Natural killer cell treated with Interleukin-12 subunit alpha and Interleukin-12 subunit beta and Interleukin-15 and Interleukin-18, amount 100 ng/mL, for 72 hours (primary cell): ENCODE measurements around the gene PRKN. TPM values are rescaled to one million over a fixed set of nuclear protein-coding genes. Genes with fewer than 3 reads are reported as not detected.
A peak's percentile ranks its signal among the peaks of the same experiment; 100 is the strongest.

Experiments
- ATAC-seq, 2 donors: fragments of 150-1000 bp; cut with Tn5 transposase in 1 of 2; sonication (Bioruptor Pico), chemical (Tn5 transposase) in 1 of 2; 2 replicates each; pipeline ENCODE4 v1.10.0; 2021
- DNase-seq: peaks from one replicate; pipeline ENCODE4 v3.0.0; 2022; ENCODE audit warnings: low spot score
- H3K27ac Mint-ChIP-seq, 2 donors: 1 replicate in 1 of 2; 2 replicates in 1 of 2; pipeline ENCODE4 v1.8.0; 2022; ENCODE audit warnings: mixed read lengths in 2 of 2, mild to moderate bottlenecking in 1 of 2, moderate library complexity in 1 of 2
- H3K27me3 Mint-ChIP-seq, 2 donors: 1 replicate in 1 of 2; 2 replicates in 1 of 2; pipeline ENCODE4 v1.8.0; 2022; ENCODE audit warnings: mixed read lengths in 2 of 2
- H3K36me3 Mint-ChIP-seq: one replicate; pipeline ENCODE4 v1.8.0; 2022; ENCODE audit warnings: mixed read lengths
- H3K4me1 Mint-ChIP-seq, 2 donors: 1 replicate in 1 of 2; 2 replicates in 1 of 2; pipeline ENCODE4 v1.8.0; 2022; ENCODE audit warnings: low read depth in 2 of 2, mixed read lengths in 2 of 2, mild to moderate bottlenecking in 1 of 2
- H3K4me3 Mint-ChIP-seq: one replicate; pipeline ENCODE4 v1.8.0; 2022; ENCODE audit warnings: mixed read lengths
- H3K9me3 Mint-ChIP-seq: 2 replicates; pipeline ENCODE4 v1.8.0; 2022; ENCODE audit warnings: mixed read lengths
- total RNA-seq, 2 donors: library from RNA; stranded (reverse); gene quantifications; one replicate each; pipeline ENCODE4 v1.2.3, GENCODE V29; 2022

PRKN gene
- total RNA-seq, 2 donors from 2014 or later = not detected

DNA sequence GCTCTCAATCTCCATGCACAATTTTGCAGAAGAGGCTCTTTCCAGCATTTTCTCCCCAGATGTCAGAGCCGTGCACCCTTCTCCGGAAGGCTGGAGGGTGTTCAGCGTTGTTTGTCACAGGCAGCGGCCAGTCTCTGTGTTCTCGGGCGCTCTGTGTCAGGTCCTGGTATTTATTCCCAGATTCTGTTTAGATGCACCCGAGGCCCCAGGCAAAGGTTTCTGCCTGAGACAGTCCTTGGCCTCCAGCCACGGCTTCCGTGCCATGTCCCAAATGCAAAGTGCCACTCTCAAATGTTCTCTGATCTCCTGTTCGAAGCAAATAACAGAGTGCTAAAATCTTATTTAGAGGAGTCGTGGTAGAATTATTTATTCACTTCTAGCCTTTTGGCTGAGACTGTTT lies 1313.4 kb downstream of the PRKN start:
- H3K4me3 Mint-ChIP-seq = no peak overlapping the region
- H3K9me3 Mint-ChIP-seq = no peaks in the 10 kb centered on the region
- DNase-seq = no peak

DNA sequence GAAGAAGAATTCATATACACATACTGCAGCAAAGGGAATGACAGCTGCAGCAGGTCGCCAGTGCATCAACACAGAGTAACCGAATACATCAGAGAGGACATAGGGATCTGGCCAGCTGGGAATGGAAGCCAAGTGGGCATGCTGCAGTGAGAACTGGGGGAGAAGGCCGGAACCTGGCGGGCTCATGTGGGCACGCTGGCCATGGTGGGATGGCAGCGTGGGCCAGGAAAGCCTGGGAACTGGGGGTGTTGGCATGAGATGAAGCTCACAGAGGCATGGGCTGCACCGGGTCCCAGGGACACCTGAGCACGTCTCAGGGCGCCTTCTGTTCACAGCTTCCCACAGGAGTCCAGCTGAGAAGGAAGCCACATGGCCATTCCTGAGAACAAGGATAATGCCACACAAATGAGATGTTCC lies 1314.2 kb downstream of the PRKN start:
- Mint-ChIP-seq H3K4me3 (no peak overlapping the region), H3K27me3 (peaks cover 8 to 12% of the 10 kb centered on the region in 2 donors), H3K9me3 (no peaks in the 10 kb centered on the region), H3K36me3 (no peaks in the 10 kb centered on the region), H3K4me1 (peaks cover 0 to 2% of the 10 kb centered on the region in 2 donors), H3K27ac (no peak overlapping the region)
- DNase-seq (no peak), ATAC-seq (no peak)

More for the DNA sequence above, 1313.4 kb downstream of the PRKN start:
- H3K4me1 Mint-ChIP-seq = peaks cover 0 to 6% of the 10 kb centered on the region in 2 donors
- H3K36me3 Mint-ChIP-seq = no peaks in the 10 kb centered on the region
- no peak for ATAC-seq
- H3K27ac Mint-ChIP-seq = no peak overlapping the region
- H3K27me3 Mint-ChIP-seq = peaks cover 8 to 12% of the 10 kb centered on the region in 2 donors

- DNase-seq (no peak), ATAC-seq (no peak)
- no peaks in the 10 kb centered on the region for H3K36me3 Mint-ChIP-seq
- no peaks in the 10 kb centered on the region for H3K4me1 Mint-ChIP-seq
- no peak overlapping the region for H3K27ac Mint-ChIP-seq
- peaks cover 8 to 12% of the 10 kb centered on the region in 2 donors for H3K27me3 Mint-ChIP-seq
- no peaks in the 10 kb centered on the region for H3K9me3 Mint-ChIP-seq
- H3K4me3 Mint-ChIP-seq = no peak overlapping the region
These were observed 1314.8 kb downstream of the PRKN start for GRCh38 chr6:161412795-161413194.

DNA sequence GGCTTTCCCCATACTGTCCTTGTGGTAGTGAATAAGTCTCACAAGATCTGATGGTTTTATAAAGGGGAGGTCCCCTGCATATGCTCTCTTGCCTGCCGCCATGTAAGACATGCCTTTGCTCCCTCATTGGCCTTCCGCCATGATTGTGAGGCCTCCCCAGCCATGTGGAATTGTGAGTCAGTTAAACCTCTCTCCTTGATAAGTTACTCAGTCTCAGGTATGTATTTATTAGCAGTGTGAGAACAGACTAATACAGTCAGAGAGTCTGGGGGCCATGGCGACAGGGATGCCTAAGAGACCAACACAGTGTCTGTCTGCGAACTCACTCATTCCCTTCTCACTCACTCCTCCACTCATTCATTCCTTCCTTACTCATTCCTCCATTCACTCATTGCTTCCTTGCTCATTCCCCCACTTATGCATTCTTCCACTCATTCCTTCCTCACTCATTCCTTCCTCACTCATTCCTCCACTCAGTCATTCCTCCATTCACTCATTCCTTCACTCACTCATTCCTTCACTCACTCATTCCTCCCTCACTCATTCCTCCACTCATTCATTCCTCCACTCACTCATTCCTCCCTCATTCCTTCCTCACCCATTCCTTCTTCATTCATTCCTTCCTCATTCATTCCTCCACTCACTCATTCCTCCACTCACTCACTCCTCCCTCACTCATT lies 1316.2 kb downstream of the PRKN start:
- Mint-ChIP-seq H3K27me3 (peaks cover 5 to 8% of the 10 kb centered on the region in 2 donors), H3K36me3 (no peaks in the 10 kb centered on the region), H3K9me3 (no peaks in the 10 kb centered on the region), H3K27ac (no peak overlapping the region), H3K4me1 (no peaks in the 10 kb centered on the region), H3K4me3 (no peak overlapping the region)
- no peak for ATAC-seq
- DNase-seq = no peak

- DNase-seq (no peak), ATAC-seq (no peak)
- Mint-ChIP-seq H3K4me1 (no peaks in the 10 kb centered on the region), H3K27ac (no peak overlapping the region), H3K36me3 (no peaks in the 10 kb centered on the region), H3K4me3 (no peak overlapping the region), H3K9me3 (no peaks in the 10 kb centered on the region), H3K27me3 (peaks cover 1 to 2% of the 10 kb centered on the region in 2 donors)
These were observed 1316.8 kb downstream of the PRKN start for GRCh38 chr6:161410736-161411135.

DNA sequence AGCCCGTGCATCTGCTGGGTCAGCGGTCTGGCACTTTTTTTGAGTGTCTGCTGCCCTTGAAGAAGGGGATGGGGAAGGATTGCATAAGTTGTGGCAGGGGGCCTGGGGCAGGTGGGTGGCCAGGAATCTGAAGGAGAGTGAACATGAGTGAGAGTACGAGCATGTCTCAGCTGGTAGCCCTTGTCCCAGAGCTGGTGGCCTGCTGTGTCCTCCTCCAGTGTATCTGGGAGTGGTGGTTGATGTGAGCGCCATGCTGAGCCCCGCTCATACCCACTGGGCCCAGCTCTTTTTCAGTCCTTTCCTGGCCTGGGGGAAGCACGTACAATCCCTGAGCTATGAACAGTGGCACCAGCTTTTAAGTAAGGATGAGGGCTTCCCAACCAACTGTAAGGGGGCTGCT lies 1317.5 kb downstream of the PRKN start:
- no peak overlapping the region for H3K27ac Mint-ChIP-seq
- H3K36me3 Mint-ChIP-seq = no peaks in the 10 kb centered on the region
- peak in 1 of 2 donors; percentile 41 for ATAC-seq
- H3K4me3 Mint-ChIP-seq = no peak overlapping the region
- no peak for DNase-seq
- H3K27me3 Mint-ChIP-seq = no peaks in the 10 kb centered on the region
- H3K4me1 Mint-ChIP-seq = no peaks in the 10 kb centered on the region
- H3K9me3 Mint-ChIP-seq = no peaks in the 10 kb centered on the region

GRCh38 chr6:161409353-161409752 lies 1318.2 kb downstream of the PRKN start:
- Mint-ChIP-seq H3K9me3 (no peaks in the 10 kb centered on the region), H3K4me3 (no peak overlapping the region), H3K4me1 (no peaks in the 10 kb centered on the region), H3K27ac (no peak overlapping the region), H3K36me3 (no peaks in the 10 kb centered on the region), H3K27me3 (peaks cover 0 to 4% of the 10 kb centered on the region in 2 donors)
- DNase-seq (no peak), ATAC-seq (no peak)

DNA sequence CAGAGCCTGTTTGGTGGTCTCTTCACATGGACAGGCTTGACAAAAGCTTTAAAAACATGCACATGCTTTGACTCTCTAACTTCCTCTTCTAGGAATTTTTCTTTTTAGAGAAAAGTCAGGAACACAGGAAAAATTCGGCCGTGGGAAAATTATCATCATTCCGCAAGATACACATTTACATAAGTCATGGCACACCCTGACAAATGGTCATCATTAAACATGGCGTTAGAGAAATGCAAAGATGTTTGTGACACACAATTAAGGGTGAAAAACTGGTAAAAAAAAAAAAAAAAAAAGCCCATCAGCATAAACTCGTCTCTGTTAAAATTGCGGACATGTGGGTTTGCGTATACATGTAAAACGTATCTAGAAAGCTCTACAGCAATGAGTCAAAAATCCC lies 1319.5 kb downstream of the PRKN start:
- Mint-ChIP-seq H3K27ac (no peak overlapping the region), H3K4me1 (no peaks in the 10 kb centered on the region), H3K27me3 (peaks cover under 1 to 4% of the 10 kb centered on the region in 2 donors), H3K36me3 (no peaks in the 10 kb centered on the region), H3K4me3 (no peak overlapping the region), H3K9me3 (no peaks in the 10 kb centered on the region)
- ATAC-seq = no peak
- DNase-seq = no peak

- Mint-ChIP-seq H3K4me3 (no peak overlapping the region), H3K27me3 (peaks cover 4 to 6% of the 10 kb centered on the region in 2 donors), H3K27ac (no peak overlapping the region), H3K4me1 (no peaks in the 10 kb centered on the region), H3K36me3 (no peaks in the 10 kb centered on the region), H3K9me3 (no peaks in the 10 kb centered on the region)
- ATAC-seq (no peak), DNase-seq (no peak)
These were observed 1320.0 kb downstream of the PRKN start for GRCh38 chr6:161407581-161407980.

DNA sequence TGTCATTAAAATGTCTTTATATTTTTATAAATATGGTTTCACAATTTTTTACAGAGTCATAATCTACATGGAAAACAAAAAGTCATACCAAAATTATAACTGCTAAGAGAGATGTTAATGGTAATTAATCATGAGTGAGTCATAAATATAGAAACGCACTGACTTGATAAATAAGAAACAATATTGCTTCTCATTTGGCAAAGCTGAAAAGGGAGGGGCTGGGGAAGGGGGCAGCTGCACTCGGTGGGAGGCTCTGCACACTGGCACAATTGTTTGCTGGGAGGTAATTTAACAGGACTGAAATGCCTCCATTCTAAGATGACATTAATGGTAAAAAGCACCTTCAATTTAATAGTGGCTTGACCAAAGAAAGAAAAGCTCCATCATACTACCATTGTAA lies 1320.5 kb downstream of the PRKN start:
- DNase-seq (no peak), ATAC-seq (no peak)
- H3K4me3 Mint-ChIP-seq = no peak overlapping the region
- H3K36me3 Mint-ChIP-seq = no peaks in the 10 kb centered on the region
- H3K9me3 Mint-ChIP-seq = no peaks in the 10 kb centered on the region
- peaks cover 4 to 10% of the 10 kb centered on the region in 2 donors for H3K27me3 Mint-ChIP-seq
- no peaks in the 10 kb centered on the region for H3K4me1 Mint-ChIP-seq
- no peak overlapping the region for H3K27ac Mint-ChIP-seq

DNA sequence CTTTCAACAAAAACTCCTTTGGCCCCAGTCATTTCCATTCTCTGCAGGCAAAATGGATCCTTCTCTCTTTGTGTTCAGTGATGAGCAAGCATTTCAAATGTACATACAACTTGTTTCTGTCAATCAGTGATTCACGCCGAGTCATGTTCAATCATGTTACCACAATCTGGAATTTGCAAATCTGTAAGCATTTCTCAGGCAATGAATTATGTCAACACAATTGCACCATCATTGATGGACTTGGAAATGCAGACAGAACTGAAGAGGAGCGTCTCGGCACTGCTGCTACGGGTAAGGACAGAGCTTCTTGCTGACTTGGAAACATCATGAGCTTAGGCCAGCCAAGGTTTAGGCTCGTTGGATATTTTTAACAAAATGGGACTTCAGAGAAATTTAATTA lies 1320.9 kb downstream of the PRKN start:
- Mint-ChIP-seq H3K27ac (no peak overlapping the region), H3K4me1 (no peaks in the 10 kb centered on the region), H3K9me3 (no peaks in the 10 kb centered on the region), H3K36me3 (no peaks in the 10 kb centered on the region), H3K27me3 (peaks cover 4 to 10% of the 10 kb centered on the region in 2 donors), H3K4me3 (no peak overlapping the region)
- ATAC-seq (no peak), DNase-seq (no peak)

DNA sequence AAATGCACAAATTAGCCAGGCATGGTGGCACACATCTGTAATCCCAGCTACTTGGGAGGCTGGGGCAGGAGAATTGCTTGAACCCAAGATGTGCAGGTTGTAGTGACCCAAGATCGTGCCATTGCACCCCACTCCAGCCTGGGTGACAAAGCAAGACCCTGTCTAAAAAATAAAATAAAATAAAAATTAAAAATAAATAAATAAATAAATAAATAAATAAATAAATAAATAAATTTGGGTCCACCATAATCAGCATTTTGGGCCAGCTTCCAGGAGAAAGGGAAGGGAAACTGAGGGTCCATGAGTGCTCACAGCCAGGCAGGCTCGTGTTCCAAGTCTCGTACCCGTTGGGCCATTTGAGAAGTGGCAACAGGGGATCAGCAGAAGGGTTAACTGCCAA lies 1322.1 kb downstream of the PRKN start:
- Mint-ChIP-seq H3K4me3 (no peak overlapping the region), H3K27me3 (peaks cover 4 to 16% of the 10 kb centered on the region in 2 donors), H3K36me3 (no peaks in the 10 kb centered on the region), H3K4me1 (no peaks in the 10 kb centered on the region), H3K27ac (no peak overlapping the region), H3K9me3 (no peaks in the 10 kb centered on the region)
- ATAC-seq (no peak), DNase-seq (no peak)

DNA sequence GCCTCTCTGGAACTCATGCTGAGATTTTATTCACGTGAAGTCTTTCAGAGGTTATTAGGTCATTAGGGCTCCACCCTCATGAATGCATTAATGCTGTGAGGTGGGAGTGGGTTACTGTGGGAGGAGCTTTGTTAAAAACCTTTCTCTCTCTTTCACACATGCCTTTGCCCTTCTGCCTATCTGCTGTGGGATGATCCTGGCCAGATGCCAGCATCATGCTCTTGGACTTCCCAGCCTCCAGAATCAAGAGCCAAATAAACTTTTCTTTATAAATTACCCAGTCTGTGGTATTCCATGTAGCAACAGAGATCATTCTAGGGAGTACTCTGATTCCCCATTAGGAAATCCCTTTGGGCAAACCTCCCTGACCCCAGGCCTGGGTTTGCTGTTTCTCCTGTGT lies 1323.8 kb downstream of the PRKN start:
- no peak for ATAC-seq
- no peak for DNase-seq
- H3K36me3 Mint-ChIP-seq = no peaks in the 10 kb centered on the region
- no peak overlapping the region for H3K27ac Mint-ChIP-seq
- H3K4me3 Mint-ChIP-seq = no peak overlapping the region
- no peaks in the 10 kb centered on the region for H3K9me3 Mint-ChIP-seq
- H3K27me3 Mint-ChIP-seq = peaks cover 8 to 19% of the 10 kb centered on the region in 2 donors
- H3K4me1 Mint-ChIP-seq = no peaks in the 10 kb centered on the region

DNA sequence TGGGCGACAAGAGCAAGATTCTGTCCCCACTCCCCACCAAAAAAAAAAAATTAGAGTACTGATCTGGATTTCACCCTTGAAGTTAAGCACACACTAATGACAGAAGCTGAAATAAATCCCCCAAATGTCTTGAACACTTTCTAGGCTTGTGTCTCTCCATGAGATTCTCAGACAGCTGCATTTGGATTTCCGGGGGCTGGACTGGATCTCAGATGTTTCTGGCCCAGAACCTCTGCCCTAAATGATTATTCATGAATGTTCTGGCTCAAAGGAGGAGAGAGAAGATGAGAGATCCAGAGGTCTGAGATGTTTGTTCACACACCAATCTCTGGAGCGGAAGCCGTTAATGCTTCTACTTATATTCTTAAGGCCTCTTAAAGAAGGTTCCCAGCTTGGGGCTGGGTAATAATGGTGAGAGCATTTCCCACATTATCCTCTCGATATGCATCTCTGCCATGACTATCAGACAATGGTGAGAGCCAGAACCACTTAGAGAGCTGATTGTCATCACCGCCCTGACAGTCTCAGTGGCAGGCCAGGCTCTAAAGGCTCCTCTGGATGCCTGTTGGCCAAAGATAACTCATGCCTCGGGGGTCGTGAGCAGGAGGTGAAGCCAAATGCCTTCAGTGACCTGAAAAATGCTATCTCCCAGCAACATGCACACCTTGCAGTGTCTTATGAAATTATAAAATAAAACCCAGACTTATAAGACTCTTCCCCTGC lies 1325.8 kb downstream of the PRKN start:
- Mint-ChIP-seq H3K36me3 (no peaks in the 10 kb centered on the region), H3K27ac (no peak overlapping the region), H3K4me1 (no peaks in the 10 kb centered on the region), H3K27me3 (peaks cover 20 to 29% of the 10 kb centered on the region in 2 donors), H3K4me3 (no peak overlapping the region), H3K9me3 (no peaks in the 10 kb centered on the region)
- ATAC-seq (no peak), DNase-seq (no peak)
